Activated naive CD8-positive, alpha-beta T cell treated with anti-CD3 and anti-CD28 coated beads, Interleukin-2, amount 10 ng/mL, durations not matched to agents 7 days and 5 days (primary cell): ENCODE data around the gene ZMIZ1. TPM values are rescaled to one million over a fixed set of nuclear protein-coding genes. Genes with fewer than 3 reads are reported as not detected.

Experiments used
- ATAC-seq: fragments of 150-1000 bp; cut with Tn5 transposase; one replicate; pipeline ENCODE4 v1.10.0; 2021; ENCODE audit warnings: low read depth, moderate library complexity
- POLR2A ChIA-PET: fragments of 350-600 bp; sonication (Branson Sonifier 250); formaldehyde crosslinking; loops from one replicate; lab custom pipeline; 2021; ENCODE audit warnings: antibody characterized with exemption; lab: Charles Lee
- DNase-seq: peaks from one replicate; pipeline ENCODE4 v3.0.0; 2021
- H3K27ac Mint-ChIP-seq: one replicate; pipeline ENCODE4 v1.8.0; 2022; ENCODE audit warnings: mild to moderate bottlenecking, mixed read lengths
- H3K27me3 Mint-ChIP-seq: one replicate; pipeline ENCODE4 v1.8.0; 2022; ENCODE audit warnings: mild to moderate bottlenecking, moderate library complexity, mixed read lengths
- H3K36me3 Mint-ChIP-seq: one replicate; pipeline ENCODE4 v1.8.0; 2021; ENCODE audit warnings: mild to moderate bottlenecking, mixed read lengths
- H3K4me1 Mint-ChIP-seq: one replicate; pipeline ENCODE4 v1.8.0; 2021; ENCODE audit warnings: mixed read lengths
- H3K4me3 Mint-ChIP-seq: one replicate; pipeline ENCODE4 v1.8.0; 2022; ENCODE audit warnings: mild to moderate bottlenecking, moderate library complexity, mixed read lengths
- H3K9me3 Mint-ChIP-seq: one replicate; pipeline ENCODE4 v1.8.0; 2021; ENCODE audit warnings: mixed read lengths
- total RNA-seq, 2 experiments: library from RNA; stranded (reverse); gene quantifications; one replicate each; pipeline ENCODE4 v1.2.3, GENCODE V29; 2021

Gene ZMIZ1
- total RNA-seq, 2 experiments from 2014 or later: 28.8 to 29.3 TPM

DNA sequence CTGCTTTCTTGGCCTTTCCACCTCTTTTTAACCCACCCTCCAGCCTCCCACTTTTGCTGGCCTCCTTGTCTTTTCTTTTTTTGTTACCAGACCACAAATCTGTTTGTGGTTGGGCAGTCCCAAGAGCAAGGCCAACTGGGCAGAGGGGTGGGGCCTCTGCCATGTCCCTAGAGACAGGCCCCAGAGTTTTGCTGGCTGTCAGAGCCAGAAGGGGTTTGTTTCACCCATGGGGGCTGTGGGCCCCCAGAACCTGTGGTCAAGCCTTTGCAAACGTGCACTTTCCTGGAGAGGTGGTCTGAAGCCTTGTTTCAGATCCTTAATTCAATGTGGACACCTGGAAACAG is 10.3 kb downstream of the ZMIZ1 start:
- H3K27ac Mint-ChIP-seq: no peak overlapping the region
- H3K4me3 Mint-ChIP-seq: no peak overlapping the region
- H3K27me3 Mint-ChIP-seq: no peaks in the 10 kb centered on the region
- H3K4me1 Mint-ChIP-seq: peaks cover 17% of the 10 kb centered on the region
- ATAC-seq (no peak), DNase-seq (no peak)
- POLR2A ChIA-PET: no interaction called here
- no peaks in the 10 kb centered on the region for H3K9me3 Mint-ChIP-seq
- no peaks in the 10 kb centered on the region for H3K36me3 Mint-ChIP-seq

DNA sequence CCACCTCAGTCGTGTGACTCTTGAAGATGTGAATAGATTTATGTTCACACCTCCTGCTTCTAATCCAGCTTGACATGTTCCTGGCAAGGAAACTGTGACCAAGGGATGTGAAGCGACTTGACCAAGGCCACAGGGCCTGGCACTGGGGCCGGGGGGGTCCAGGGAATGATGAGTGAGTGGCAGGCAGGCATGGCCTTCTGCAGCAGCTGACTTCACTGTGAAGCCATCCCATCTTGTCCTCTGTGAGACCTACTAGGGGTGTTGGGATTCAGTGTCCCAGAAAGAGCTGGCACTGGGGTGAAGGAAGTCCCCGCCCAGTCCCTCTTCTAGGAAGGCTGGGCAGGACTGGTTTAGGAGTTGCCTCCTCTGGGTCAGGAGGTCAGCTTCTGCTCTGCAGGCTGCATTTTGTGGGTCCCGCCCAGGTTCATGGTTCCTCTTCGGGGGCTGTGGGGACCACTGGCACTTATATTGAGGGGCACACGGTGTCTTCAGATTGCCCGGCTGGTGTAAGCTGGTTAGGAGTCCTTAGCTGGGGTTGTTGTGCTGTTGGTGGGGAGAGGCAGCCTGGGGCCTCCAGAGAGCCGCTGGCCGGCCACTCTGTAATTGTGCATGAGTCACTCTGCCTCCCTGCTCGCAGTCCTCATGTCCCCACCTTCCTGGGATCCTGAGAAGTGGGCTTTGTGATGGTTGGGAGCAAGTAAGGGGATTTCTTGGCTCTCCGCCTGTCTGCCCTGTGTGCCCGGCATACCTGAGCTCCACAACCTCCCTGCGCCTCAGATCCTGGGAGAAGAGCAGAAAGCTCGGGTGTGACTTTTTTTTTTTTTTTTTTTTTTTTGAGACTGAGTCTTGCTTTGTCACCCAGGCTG is 11.0 kb downstream of the ZMIZ1 start:
- POLR2A ChIA-PET: no interaction called here
- H3K4me3 Mint-ChIP-seq: no peak overlapping the region
- H3K27ac Mint-ChIP-seq: no peak overlapping the region

DNA sequence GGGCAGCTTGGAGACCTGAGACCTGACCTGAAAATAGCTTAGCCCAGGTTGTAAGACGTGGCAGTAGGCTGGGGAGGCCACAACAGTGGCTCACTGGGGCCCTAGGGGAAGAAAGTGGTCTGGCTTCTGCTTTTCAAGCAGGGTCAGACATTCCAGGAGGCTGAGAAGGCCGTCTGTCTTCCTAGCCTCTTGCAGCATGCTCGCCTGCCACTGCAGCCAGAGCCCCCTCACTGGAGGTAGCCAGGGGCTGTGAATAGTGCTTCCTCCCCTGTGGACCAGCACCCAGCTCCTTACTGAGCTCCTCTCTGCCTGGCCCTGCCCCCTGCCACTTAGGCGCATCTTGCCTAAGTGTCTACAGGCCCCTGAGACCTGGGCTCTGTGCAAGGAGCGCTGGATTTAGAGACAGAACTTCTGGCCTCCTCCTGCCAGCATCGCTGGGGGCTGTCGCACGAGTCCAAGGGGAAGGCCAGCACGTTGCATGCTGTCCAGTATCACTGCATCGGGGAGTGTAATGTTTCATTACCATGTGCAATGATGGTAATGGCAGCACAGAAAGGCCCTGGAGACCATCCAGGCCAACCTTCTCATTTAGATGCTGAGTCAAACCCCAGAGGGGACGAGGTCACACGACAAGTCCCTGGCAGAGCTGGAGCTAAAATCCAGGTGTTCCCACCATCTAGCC is 12.7 kb downstream of the ZMIZ1 start:
- ATAC-seq (no peak), DNase-seq (no peak)
- Mint-ChIP-seq H3K27me3 (no peaks in the 10 kb centered on the region), H3K9me3 (no peaks in the 10 kb centered on the region), H3K36me3 (no peaks in the 10 kb centered on the region), H3K4me3 (no peak overlapping the region), H3K4me1 (peaks cover 21% of the 10 kb centered on the region), H3K27ac (no peak overlapping the region)
- POLR2A ChIA-PET: no interaction called here

More for the DNA sequence above, 11.0 kb downstream of the ZMIZ1 start:
- peaks cover 23% of the 10 kb centered on the region for H3K4me1 Mint-ChIP-seq
- DNase-seq (no peak), ATAC-seq (no peak)
- H3K36me3 Mint-ChIP-seq: no peaks in the 10 kb centered on the region
- no peaks in the 10 kb centered on the region for H3K9me3 Mint-ChIP-seq
- H3K27me3 Mint-ChIP-seq: no peaks in the 10 kb centered on the region

DNA sequence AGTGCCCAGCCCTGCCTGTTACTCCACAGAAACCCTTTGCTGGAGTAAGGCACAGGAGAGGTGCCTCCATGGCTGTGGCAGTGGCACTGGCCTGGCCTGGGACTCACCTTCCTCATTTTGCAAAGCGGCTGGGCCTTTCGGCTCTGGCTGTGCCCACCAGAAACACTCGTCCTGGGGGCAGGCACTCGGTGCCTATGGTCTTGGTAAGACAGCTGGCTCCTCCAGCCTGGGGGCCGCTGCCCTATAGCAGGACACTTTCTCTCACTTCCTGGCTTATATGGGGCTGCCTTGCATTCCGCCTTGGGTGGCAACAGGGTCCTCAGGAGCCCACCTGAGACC is 13.2 kb downstream of the ZMIZ1 start:
- POLR2A ChIA-PET: no interaction called here
- DNase-seq: no peak
- peaks cover 21% of the 10 kb centered on the region for H3K4me1 Mint-ChIP-seq
- no peaks in the 10 kb centered on the region for H3K9me3 Mint-ChIP-seq
- no peaks in the 10 kb centered on the region for H3K36me3 Mint-ChIP-seq
- no peak for ATAC-seq
- no peak overlapping the region for H3K4me3 Mint-ChIP-seq
- H3K27ac Mint-ChIP-seq: no peak overlapping the region
- no peaks in the 10 kb centered on the region for H3K27me3 Mint-ChIP-seq

DNA sequence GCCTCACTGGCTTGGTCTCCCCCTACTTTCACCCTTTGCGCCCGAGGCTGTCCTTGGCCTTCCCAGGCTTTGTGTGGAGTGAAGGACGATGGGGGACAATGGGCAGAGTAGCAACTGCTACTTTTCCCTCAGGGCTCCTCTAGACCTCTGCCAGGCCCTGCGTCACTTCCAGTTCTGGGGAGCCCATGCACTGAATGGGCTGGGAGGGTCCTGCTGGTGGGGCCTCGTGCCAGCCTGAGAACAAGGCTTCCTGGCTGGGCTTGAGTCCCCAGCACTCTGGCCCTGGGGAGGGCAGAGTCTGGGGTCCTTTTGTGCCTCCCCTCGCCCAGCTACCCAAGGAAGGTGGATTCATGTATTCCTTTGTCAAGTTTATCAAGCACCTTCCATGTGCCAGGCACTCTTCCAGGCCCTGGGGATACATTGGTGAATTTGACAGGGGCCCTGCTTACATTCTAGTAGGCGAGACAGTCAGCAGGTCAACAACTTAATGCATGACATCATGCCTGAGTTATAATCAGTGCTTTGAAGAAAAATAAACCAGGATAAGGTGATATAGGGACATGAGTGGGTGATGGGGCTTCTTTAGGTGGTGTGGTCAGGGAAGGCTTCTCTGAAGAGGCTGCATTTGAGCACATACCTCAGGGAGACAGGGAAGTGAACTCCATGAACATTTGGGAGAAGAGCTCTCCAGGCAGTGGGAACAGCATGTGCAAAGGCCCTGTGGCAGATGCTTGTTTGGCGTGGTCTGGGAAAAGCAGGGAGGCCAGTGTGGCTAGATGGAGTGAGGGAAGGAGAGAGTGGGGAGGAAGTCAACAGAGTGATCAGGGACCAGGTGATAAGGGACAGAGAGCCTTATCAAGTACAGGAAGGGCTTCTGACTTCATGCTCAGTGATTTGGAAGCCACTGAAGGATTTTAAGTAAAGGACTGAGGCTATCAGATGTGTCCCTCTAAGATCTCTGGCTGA is 14.1 kb downstream of the ZMIZ1 start:
- Mint-ChIP-seq H3K27ac (peak overlapping the region; percentile 57), H3K4me3 (no peak overlapping the region), H3K27me3 (no peaks in the 10 kb centered on the region), H3K9me3 (no peaks in the 10 kb centered on the region), H3K36me3 (no peaks in the 10 kb centered on the region), H3K4me1 (peaks cover 23% of the 10 kb centered on the region)
- DNase-seq (no peak), ATAC-seq (no peak)
- POLR2A ChIA-PET: no interaction called here

DNA sequence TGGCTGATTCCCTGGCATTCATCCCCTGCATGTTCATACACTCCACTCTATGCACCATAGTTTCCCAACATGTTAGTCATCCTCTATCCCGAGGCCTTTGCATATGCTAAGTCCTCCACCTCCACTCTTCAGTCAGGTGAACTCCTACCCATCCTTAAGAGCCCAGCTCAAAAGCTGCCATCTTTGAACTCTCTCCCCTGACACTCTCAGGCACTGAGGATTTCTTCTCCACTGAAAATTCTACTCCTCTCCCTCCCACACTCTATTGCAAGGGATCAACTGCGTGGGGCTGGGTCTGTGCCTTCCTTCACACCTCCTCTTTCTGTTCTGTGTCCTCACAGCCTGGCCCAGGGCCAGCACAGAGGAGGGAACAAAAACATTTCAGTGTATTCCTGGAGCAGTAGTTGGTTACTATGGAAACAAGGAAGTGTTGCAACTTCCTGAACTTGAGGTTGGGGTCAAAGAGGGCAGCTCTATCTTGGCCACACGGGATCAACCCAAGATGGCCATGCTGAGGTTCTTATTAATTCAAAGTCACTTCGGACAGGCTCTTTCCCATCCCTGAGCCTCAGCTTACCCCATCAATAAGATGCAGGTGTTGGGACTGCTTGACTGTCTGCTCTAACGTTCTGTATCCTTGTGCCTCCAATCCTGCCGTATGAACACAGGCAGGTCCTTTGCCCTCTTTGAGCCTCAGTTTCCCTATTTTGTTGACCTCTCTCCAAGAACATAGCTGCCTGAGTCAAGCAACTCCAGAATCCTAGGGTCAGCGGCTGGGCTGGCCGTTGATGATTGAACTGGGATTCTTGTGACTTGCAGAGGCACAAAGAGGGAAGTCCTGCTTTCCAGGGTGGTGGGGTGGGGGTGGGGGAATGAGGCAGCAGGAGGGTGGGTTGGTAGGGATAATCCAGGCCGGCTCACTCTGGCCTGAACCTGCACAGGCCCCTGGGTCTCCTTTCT is 15.5 kb downstream of the ZMIZ1 start:
- no peaks in the 10 kb centered on the region for H3K27me3 Mint-ChIP-seq
- H3K36me3 Mint-ChIP-seq: no peaks in the 10 kb centered on the region
- H3K4me3 Mint-ChIP-seq: peak overlapping the region; percentile 29
- no peaks in the 10 kb centered on the region for H3K9me3 Mint-ChIP-seq
- POLR2A ChIA-PET: interaction anchor here (0.6 kb wide), 1 partner anchor 59 kb away, joined by 3 read pairs; no protein-coding TSS in a partner anchor
- ATAC-seq (peak; percentile 46), DNase-seq (no peak)
- peak overlapping the region; percentile 67 for H3K27ac Mint-ChIP-seq
- H3K4me1 Mint-ChIP-seq: peaks cover 21% of the 10 kb centered on the region

DNA sequence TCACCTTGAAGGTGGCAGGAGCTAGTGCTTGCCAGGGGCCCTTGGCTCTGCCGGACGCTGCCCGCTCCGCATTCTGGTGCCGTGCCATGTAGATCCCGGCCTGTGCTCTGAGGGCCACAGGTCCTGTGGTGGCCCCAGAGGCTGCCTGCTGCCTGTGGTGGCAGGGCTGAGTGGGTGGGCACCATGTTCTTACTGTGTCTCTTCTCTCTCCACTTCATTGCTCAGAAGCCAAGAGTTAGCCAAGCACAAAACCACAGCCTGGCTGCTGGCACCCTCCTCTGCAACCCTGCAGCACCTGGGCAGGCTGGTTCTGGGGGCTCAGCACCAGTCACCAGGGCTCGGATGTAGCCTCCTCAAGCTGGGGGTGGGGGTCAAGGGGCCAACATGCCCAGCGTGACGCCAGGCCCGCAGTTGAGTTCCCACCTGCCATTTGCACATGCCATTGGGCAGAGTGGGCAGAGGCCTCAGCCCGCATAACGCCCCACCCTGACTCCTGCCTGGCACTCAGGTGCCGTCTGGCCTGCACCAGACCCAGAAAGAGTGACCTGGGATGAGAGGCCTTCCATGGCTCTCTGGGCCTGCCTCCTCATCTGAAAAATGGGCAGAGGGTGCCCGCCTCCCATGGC is 16.3 kb downstream of the ZMIZ1 start:
- Mint-ChIP-seq H3K36me3 (no peaks in the 10 kb centered on the region), H3K9me3 (no peaks in the 10 kb centered on the region), H3K27ac (no peak overlapping the region), H3K4me1 (peaks cover 21% of the 10 kb centered on the region), H3K4me3 (no peak overlapping the region), H3K27me3 (no peaks in the 10 kb centered on the region)
- no peak for ATAC-seq
- POLR2A ChIA-PET: no interaction called here
- no peak for DNase-seq

DNA sequence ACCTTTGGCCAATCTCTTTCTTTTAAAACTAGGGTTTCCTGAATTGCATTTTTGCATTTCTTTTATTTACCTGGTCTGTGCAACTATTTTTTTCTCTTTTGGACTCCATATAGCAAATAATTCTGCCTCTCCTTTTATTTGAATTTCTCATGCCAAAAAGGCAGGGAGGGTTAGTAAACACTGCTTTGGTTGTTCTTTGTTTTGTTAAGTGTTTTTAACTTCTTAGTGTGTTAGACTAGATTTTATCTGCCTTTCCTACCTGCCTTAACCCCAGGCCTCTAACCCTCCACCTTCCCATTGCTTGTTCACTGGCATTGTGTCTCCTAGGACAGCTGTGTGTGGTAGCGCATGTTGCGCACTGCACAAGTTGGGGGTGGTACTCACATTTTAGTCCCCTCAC is 18.1 kb downstream of the ZMIZ1 start:
- Mint-ChIP-seq H3K4me1 (peaks cover 29% of the 10 kb centered on the region), H3K27ac (no peak overlapping the region), H3K36me3 (peaks cover 2% of the 10 kb centered on the region), H3K4me3 (no peak overlapping the region), H3K9me3 (no peaks in the 10 kb centered on the region), H3K27me3 (no peaks in the 10 kb centered on the region)
- POLR2A ChIA-PET: no interaction called here
- DNase-seq (no peak), ATAC-seq (no peak)

DNA sequence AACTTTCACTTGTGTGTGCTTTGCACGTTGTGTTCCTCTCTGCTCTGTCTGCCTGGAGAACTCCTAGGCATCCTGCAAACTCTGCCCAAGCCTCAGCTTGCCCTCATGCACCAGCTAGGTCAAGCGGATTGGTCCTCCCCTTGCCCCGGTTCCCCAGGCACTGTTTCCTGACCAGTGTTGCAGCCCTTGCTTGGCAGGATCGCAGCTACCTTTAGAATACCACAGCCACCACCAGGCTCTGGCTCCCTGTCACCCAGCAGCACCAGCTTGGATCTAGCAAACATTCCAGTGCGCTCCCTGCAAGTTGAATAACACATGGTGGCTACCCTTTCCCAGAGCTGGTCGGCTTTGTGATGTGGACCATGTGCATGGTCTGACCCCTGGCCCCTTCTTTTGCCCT is 19.0 kb downstream of the ZMIZ1 start:
- DNase-seq (no peak), ATAC-seq (no peak)
- no peak overlapping the region for H3K4me3 Mint-ChIP-seq
- H3K36me3 Mint-ChIP-seq: peaks cover 2% of the 10 kb centered on the region
- peaks cover 31% of the 10 kb centered on the region for H3K4me1 Mint-ChIP-seq
- peak overlapping the region; percentile 15 for H3K27ac Mint-ChIP-seq
- H3K27me3 Mint-ChIP-seq: no peaks in the 10 kb centered on the region
- no peaks in the 10 kb centered on the region for H3K9me3 Mint-ChIP-seq
- POLR2A ChIA-PET: no interaction called here

DNA sequence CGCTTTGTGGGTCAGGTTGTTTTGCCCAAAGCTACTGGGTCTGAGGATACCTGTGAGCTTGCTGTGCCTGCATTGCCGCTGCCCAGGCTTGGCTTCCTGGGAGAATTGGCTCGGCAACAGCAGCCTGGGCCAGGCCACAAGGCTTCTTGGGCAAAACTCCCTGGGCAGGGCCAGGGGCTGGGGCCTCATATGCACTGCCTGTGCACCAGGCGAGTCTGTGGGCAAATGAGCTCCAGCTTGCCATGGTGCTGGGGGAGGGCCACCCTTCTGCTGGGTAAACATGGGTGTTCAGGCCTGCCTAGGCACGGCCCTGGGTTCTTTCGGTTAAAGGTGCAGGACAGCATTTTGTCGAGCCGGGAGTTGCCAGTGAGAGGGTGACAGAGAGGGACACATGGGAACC is 19.4 kb downstream of the ZMIZ1 start:
- DNase-seq: no peak
- H3K4me3 Mint-ChIP-seq: no peak overlapping the region
- ATAC-seq: no peak
- no peak overlapping the region for H3K27ac Mint-ChIP-seq
- POLR2A ChIA-PET: no interaction called here
- H3K27me3 Mint-ChIP-seq: no peaks in the 10 kb centered on the region
- no peaks in the 10 kb centered on the region for H3K9me3 Mint-ChIP-seq
- H3K36me3 Mint-ChIP-seq: peaks cover 2% of the 10 kb centered on the region
- peaks cover 29% of the 10 kb centered on the region for H3K4me1 Mint-ChIP-seq

DNA sequence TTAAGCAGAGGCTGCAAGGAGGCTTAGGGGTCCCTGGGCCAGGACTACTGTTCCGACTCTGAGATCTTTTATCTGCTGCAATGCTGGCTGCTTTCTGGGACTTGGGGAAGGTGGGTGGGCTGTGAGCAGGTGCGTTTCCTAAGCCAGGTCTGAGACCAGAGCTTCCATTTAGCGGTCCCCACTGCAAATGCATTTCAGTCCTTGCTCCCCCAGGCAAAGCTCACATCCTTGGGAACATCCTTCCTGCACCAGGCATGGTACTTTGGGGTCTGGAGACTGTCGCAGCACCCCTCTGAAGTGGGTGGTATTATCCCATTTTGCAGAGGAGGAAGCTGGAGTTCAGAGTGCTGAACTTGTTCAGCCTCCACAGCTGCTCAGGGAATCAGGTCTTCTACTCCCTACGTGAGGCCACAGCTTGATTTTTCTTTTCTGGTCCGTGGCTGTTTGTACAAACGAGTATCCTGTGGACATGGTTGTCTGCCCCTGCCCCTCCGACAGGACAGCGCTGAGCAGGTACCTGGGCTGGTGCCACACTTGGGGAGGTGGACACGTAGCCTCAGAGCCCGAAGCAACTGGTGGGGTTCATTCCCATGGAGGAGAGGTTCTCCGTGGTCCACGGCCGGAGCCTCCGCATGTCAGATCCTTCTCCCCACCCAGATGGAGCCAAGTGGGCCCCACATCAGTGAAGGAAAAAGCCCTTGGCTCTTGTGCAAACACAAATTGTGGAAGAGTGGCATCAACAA is 20.0 kb downstream of the ZMIZ1 start:
- peaks cover 29% of the 10 kb centered on the region for H3K4me1 Mint-ChIP-seq
- no peak for ATAC-seq
- H3K4me3 Mint-ChIP-seq: no peak overlapping the region
- peaks cover 2% of the 10 kb centered on the region for H3K36me3 Mint-ChIP-seq
- no peaks in the 10 kb centered on the region for H3K27me3 Mint-ChIP-seq
- POLR2A ChIA-PET: no interaction called here
- H3K27ac Mint-ChIP-seq: no peak overlapping the region
- no peak for DNase-seq
- H3K9me3 Mint-ChIP-seq: no peaks in the 10 kb centered on the region

DNA sequence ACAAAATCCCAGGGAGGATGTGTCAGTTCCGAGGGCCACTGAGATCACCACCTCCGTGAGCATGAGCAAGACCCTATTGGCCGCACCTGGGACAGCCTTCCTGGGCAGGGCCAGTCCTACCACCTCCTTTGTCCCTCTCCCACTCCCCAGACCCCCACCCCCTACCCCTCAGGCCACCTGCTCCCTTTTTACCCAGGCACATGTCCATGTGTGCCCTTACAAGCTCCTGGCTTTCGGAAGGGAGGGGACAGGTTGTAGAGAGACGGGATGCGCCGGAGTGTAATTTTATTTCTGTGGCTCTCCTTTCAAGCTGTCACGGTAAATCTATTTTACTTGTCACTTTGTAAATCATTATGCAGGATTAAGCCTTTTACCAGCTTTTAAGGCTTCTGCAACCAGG is 20.9 kb downstream of the ZMIZ1 start:
- Mint-ChIP-seq H3K27ac (peak overlapping the region; percentile 52), H3K4me1 (peaks cover 23% of the 10 kb centered on the region), H3K36me3 (peaks cover 2% of the 10 kb centered on the region), H3K4me3 (no peak overlapping the region), H3K27me3 (no peaks in the 10 kb centered on the region), H3K9me3 (no peaks in the 10 kb centered on the region)
- ATAC-seq (no peak), DNase-seq (no peak)
- POLR2A ChIA-PET: no interaction called here
